ENCODE results near the gene NSF. TPM values are rescaled to one million over a fixed set of nuclear protein-coding genes. Genes with fewer than 3 reads are reported as not detected.
"Not testable (repeated sequence)": the region's sequence is repeated elsewhere in the genome, so short reads cannot be mapped to it uniquely, and the experiment has no call there.

The NSF gene
- polyA plus RNA-seq, 6 donors from 2014 or later, result 14.9 to 29.8 (median 18.9) TPM

DNA sequence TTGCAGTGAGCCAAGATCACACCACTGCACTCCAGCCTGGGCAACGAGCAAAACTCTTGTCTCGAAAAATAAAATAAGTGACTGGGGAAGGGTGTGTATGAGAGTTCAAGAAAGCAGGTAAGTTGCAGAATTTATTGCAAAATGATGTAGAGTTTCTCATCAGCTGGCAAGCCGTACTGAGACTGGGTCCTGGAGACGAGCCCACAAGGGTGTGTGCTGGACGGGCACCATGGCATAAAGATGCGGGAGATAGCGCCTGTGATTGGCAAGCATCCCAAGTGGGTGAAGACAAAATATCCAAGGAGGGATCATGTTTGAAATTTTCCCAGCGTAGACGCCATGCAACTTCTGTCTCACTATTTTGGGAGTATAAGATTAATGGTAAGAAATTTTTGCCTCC is 168.7 kb downstream of the NSF start:
- peak overlapping the region in 2 of 6 donors; percentile 15 to 48 for H3K27ac Mint-ChIP-seq
- no peak for DNase-seq
- H3K9me3 Mint-ChIP-seq, result no peaks in the 10 kb centered on the region
- no peak for ATAC-seq (ENCODE audit: low read depth in 2 of 2)
- no peaks in the 10 kb centered on the region for H3K27me3 Mint-ChIP-seq
- H3K4me3 Mint-ChIP-seq, result peak overlapping the region in 1 of 8 donors; percentile 64
- H3K4me1 Mint-ChIP-seq, result no peaks in the 10 kb centered on the region
- peaks cover 15 to 24% of the 10 kb centered on the region in 2 donors for H3K36me3 Mint-ChIP-seq

- Mint-ChIP-seq H3K27me3 (no peaks in the 10 kb centered on the region), H3K27ac (peak overlapping the region in 2 of 6 donors; percentile 22 to 86), H3K4me3 (no peak overlapping the region), H3K9me3 (no peaks in the 10 kb centered on the region), H3K4me1 (peaks cover 0 to 6% (median 6%) of the 10 kb centered on the region in 3 donors), H3K36me3 (no peaks in the 10 kb centered on the region)
- no peak for ATAC-seq (ENCODE audit: low read depth in 2 of 2)
- DNase-seq, result no peak
Observed at GRCh38 chr17:46763416-46763815, 172.9 kb downstream of the NSF start.

GRCh38 chr17:46764000-46764708 is 173.7 kb downstream of the NSF start:
- no peaks in the 10 kb centered on the region for H3K27me3 Mint-ChIP-seq
- no peak for ATAC-seq (ENCODE audit: low read depth in 2 of 2)
- DNase-seq, result no peak
- H3K4me1 Mint-ChIP-seq, result peaks cover 0 to 6% (median 6%) of the 10 kb centered on the region in 3 donors
- H3K27ac Mint-ChIP-seq, result no peak overlapping the region
- no peaks in the 10 kb centered on the region for H3K9me3 Mint-ChIP-seq
- no peaks in the 10 kb centered on the region for H3K36me3 Mint-ChIP-seq
- H3K4me3 Mint-ChIP-seq, result peak overlapping the region in 1 of 8 donors; percentile 52

GRCh38 chr17:46764709-46765401 is 174.4 kb downstream of the NSF start:
- no peaks in the 10 kb centered on the region for H3K27me3 Mint-ChIP-seq
- peak overlapping the region in 1 of 6 donors; percentile 47 for H3K27ac Mint-ChIP-seq
- no peaks in the 10 kb centered on the region for H3K36me3 Mint-ChIP-seq
- no peak overlapping the region for H3K4me3 Mint-ChIP-seq
- no peak for DNase-seq
- no peak for ATAC-seq (ENCODE audit: low read depth in 2 of 2)
- no peaks in the 10 kb centered on the region for H3K9me3 Mint-ChIP-seq
- H3K4me1 Mint-ChIP-seq, result peaks cover 0 to 7% (median 6%) of the 10 kb centered on the region in 3 donors

GRCh38 chr17:46765453-46765852 is 175.0 kb downstream of the NSF start:
- peaks cover 3 to 13% (median 11%) of the 10 kb centered on the region in 3 donors for H3K4me1 Mint-ChIP-seq
- no peak for DNase-seq
- H3K9me3 Mint-ChIP-seq, result no peaks in the 10 kb centered on the region
- ATAC-seq (ENCODE audit: low read depth in 2 of 2), result no peak
- H3K4me3 Mint-ChIP-seq, result peak overlapping the region in 1 of 8 donors; percentile 35
- H3K36me3 Mint-ChIP-seq, result no peaks in the 10 kb centered on the region
- H3K27me3 Mint-ChIP-seq, result no peaks in the 10 kb centered on the region
- H3K27ac Mint-ChIP-seq, result no peak overlapping the region

DNA sequence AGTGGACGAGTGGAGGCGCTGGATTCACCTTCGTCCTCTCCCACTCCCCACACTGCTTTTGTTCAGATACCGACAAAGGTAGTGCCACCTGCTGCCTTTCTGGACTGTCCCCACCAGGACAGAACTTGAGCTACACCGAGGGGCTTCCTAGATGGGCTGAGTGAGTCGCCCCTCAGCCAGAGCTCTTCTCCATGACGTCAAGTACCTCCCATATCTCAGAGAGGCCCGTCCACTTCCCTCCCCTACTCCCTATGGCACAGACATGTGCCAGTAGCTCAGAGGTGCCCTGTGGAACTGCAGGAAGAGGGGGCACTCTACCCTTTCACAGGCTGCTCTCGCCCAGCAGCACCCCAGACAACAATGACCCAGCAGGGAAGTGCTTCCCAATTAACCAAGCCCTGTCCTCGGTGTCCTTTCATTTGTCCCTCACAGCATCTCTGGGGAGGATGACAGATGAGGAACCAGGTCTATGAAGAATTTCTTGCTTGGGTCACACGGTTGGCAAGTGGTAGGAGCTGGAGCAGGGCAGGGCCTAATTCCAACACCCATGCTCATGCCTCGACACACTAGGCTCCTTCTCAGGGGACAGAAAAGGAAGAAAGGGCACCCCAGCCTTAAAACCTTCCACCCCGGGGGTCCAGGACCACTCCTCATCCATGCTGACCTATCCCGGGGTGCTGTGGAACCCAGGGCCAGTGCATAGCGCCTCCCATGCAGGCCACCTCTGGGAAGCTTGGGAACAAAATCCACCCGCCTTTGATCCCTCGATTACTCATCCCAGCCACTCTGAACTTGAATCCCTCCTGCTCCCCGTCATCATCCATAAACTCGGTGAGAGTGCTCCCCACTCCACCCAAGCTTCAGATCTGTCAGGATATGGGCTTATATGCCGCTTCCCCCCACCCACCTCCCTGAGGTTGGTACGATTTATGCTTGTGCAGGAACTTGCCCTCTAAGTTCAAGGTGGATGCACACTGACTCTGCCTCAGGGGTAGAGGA is 176.3 kb downstream of the NSF start:
- peak overlapping the region in 2 of 8 donors; percentile 1 to 62 for H3K4me3 Mint-ChIP-seq
- DNase-seq, result no peak
- peak overlapping the region in 2 of 6 donors; percentile 9 to 70 for H3K27ac Mint-ChIP-seq

GRCh38 chr17:46768540-46768870 is 178.0 kb downstream of the NSF start:
- H3K9me3 Mint-ChIP-seq, result no peaks in the 10 kb centered on the region
- H3K27me3 Mint-ChIP-seq, result no peaks in the 10 kb centered on the region
- H3K27ac Mint-ChIP-seq, result no peak overlapping the region
- H3K4me3 Mint-ChIP-seq, result peak overlapping the region in 3 of 8 donors; percentile 10 to 73 (median 29)
- no peaks in the 10 kb centered on the region for H3K36me3 Mint-ChIP-seq
- H3K4me1 Mint-ChIP-seq, result peaks cover 11 to 28% (median 25%) of the 10 kb centered on the region in 3 donors
- ATAC-seq (ENCODE audit: low read depth in 2 of 2) (no peak), DNase-seq (no peak)

More for the DNA sequence above, 176.3 kb downstream of the NSF start:
- Mint-ChIP-seq H3K4me1 (peaks cover 7 to 17% (median 15%) of the 10 kb centered on the region in 3 donors), H3K36me3 (no peaks in the 10 kb centered on the region), H3K27me3 (no peaks in the 10 kb centered on the region), H3K9me3 (no peaks in the 10 kb centered on the region)
- ATAC-seq (ENCODE audit: low read depth in 2 of 2), result no peak

DNA sequence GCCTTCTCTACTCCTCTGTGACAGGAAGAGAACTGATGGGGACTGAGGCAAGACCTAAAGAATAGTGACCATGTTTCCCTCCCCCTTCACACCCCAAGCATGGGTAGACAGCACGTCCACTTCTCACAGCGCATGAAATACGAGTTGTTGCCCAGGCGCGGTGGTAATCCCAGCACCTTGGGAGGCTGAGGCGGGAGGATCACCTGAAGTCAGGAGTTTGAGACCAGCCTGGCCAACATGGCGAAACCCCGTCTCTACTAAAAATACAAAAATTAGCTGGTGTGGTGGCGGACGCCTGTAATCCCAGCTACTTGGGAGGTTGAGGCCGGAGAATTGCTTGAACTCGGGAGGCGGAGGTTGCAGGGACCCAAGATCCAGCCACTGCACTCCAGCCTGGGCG is 178.4 kb downstream of the NSF start:
- Mint-ChIP-seq H3K27ac (peak overlapping the region in 1 of 6 donors; percentile 7), H3K4me1 (peaks cover 11 to 28% (median 25%) of the 10 kb centered on the region in 3 donors), H3K4me3 (peak overlapping the region in 7 of 8 donors; percentile 22 to 88 (median 73))
- H3K36me3 Mint-ChIP-seq; ATAC-seq (ENCODE audit: low read depth in 2 of 2); DNase-seq; H3K27me3 Mint-ChIP-seq; H3K9me3 Mint-ChIP-seq: not testable (repeated sequence)

DNA sequence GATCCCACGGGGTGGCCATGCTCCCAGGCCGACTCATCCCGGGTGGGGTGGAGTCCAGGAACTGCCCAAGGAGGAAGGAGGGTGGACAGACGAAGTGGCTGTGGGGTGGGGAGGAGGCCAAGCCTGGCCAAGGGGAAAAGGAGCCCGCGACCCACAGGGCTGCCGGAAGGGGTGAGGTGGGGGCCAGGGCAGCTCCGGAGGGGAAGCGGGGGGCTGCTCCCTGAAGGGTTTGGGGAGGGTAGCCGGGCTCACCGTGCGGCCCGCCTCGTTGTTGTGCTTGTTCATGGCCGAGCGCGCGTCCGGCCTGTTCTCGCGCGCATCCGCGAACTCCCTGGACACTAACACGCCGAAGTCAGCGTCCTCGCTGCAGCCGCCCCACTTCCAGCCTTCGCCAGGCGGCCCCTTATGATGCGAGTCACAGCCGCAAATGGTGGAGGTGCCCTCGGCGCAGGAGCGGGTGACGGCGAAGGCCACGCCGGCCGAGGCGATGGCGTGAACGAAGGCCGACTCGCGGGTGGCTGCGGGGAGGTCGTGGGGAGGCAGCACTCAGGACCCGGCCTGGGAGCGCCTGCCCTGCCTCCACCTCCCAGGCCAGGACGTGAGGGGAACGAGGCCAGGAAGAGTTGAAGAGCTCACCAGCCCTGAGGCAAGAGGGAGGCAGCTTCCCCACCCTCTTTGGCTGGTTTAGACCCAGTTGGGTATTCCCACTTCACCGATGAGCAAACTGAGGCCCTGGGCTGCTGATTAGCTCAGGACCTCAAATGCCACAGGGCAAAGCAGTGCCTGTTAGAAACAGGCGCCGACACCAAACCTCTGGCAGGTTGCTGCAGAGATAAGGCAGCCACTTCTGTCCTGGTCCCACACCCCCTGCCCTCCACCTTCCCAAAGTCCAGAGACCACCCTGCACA is 179.3 kb downstream of the NSF start:
- H3K9me3 Mint-ChIP-seq, result no peaks in the 10 kb centered on the region
- peaks cover 11 to 28% (median 25%) of the 10 kb centered on the region in 3 donors for H3K4me1 Mint-ChIP-seq
- no peaks in the 10 kb centered on the region for H3K27me3 Mint-ChIP-seq
- ATAC-seq (ENCODE audit: low read depth in 2 of 2), result no peak
- no peaks in the 10 kb centered on the region for H3K36me3 Mint-ChIP-seq
- DNase-seq, result no peak
- H3K4me3 Mint-ChIP-seq, result peak overlapping the region; percentile 68 to 88 (median 79)
- no peak overlapping the region for H3K27ac Mint-ChIP-seq

DNA sequence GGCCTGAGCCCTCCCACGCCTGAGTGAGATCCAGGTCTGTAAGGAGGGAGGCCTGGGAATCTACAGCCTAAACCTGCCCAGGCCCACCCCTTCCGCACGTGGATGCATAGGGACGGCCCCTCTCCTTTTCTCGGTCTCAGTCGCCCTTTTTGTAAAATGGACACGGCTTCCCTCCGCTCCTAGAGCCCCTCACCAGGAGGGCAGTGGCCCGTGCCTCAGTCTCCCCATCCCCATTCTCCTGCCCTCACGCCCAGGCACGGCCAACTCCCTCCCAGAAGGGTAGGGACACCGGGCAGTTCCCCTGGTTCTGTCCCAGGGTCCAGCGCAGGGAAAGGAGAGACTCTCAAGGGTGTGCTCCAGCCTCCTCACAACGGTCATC is 180.0 kb downstream of the NSF start:
- ATAC-seq (ENCODE audit: low read depth in 2 of 2) (no peak), DNase-seq (no peak)
- H3K4me1 Mint-ChIP-seq, result peaks cover 11 to 28% (median 24%) of the 10 kb centered on the region in 3 donors
- peak overlapping the region; percentile 68 to 88 (median 78) for H3K4me3 Mint-ChIP-seq
- peak overlapping the region in 1 of 6 donors; percentile 51 for H3K27ac Mint-ChIP-seq
- H3K9me3 Mint-ChIP-seq, result no peaks in the 10 kb centered on the region
- H3K27me3 Mint-ChIP-seq, result no peaks in the 10 kb centered on the region
- no peaks in the 10 kb centered on the region for H3K36me3 Mint-ChIP-seq

GRCh38 chr17:46770818-46771560 is 180.5 kb downstream of the NSF start:
- peaks cover 11 to 28% (median 19%) of the 10 kb centered on the region in 3 donors for H3K4me1 Mint-ChIP-seq
- no peaks in the 10 kb centered on the region for H3K36me3 Mint-ChIP-seq
- DNase-seq, result peak; percentile 37
- peak; percentile 59 to 60 for ATAC-seq (ENCODE audit: low read depth in 2 of 2)
- no peaks in the 10 kb centered on the region for H3K27me3 Mint-ChIP-seq
- H3K27ac Mint-ChIP-seq, result peak overlapping the region in 3 of 6 donors; percentile 19 to 51 (median 37)
- no peaks in the 10 kb centered on the region for H3K9me3 Mint-ChIP-seq
- peak overlapping the region; percentile 68 to 88 (median 78) for H3K4me3 Mint-ChIP-seq

Data from naive B cell (primary cell).